ENCODE results near the gene EPC2.
A peak's percentile ranks its signal among the peaks of the same experiment; 100 is the strongest.

Gene EPC2

GRCh38 chr2:148643998-148644882 lies at the start of gene EPC2:
TSS of gene EPC2 (plus strand) at chr2:148644751. CDS start at chr2:148645018, 267 bp downstream.
- DNase-seq (ENCODE audit: low read depth) = peak; percentile 87

- DNase-seq (ENCODE audit: low read depth) = no peak
Measured at GRCh38 chr2:148596018-148596417, 48.5 kb upstream of the EPC2 start.

- DNase-seq (ENCODE audit: low read depth) = no peak
Measured at GRCh38 chr2:148599109-148599991, 45.2 kb upstream of the EPC2 start.

DNA sequence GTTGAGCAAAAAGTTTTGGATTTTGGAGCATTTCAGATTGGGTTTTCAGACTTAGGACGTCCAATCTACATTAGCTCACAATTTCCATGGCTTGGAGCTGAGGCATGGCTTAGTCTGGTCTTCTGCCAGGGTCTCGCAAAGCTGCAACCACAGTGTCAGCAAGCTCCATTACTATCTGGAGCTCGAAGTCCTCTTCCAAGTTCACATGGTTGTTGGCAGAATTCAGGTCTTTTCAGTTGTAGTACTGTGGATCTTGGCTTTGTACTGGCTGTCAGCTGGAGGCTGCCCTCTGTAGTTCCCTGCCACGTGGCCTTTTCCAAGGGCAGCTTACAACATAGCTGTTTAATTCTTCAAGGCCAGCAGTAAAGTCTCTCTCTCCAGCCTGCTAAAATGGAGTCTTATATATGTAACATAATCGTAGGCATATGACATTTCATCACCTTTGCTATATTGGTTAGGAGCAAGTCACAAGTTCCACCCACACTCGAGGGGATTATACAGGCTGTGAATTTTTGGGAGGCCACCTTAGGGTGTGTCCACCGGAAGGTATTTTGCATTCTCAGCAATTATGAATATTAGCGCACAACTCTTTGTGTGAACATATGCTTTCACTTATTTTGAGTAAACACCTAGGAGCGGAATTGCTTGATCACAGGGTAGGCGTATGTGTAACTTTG lies 41.5 kb upstream of the EPC2 start:
- no peak for DNase-seq (ENCODE audit: low read depth)

DNA sequence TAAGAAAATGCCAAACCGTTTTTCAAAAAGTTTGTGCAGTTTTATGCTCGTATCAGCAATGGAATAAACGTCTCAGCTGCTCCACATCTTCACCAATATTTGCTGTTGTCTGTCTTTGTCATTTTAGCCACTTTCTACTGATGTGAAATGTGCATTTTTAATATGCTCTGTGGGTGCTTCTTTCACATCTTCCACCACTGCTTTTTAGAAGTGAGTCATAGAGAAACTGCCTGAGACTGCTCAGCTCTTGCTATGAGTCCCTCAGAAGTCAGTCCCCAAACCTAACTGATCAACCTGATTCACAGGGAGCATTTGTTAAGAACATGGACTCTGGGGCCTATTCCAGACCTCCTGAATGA lies 41.0 kb upstream of the EPC2 start:
- peak; percentile 12 for DNase-seq (ENCODE audit: low read depth)

- no peak for DNase-seq (ENCODE audit: low read depth)
Measured at GRCh38 chr2:148604927-148605326, 39.6 kb upstream of the EPC2 start.

DNA sequence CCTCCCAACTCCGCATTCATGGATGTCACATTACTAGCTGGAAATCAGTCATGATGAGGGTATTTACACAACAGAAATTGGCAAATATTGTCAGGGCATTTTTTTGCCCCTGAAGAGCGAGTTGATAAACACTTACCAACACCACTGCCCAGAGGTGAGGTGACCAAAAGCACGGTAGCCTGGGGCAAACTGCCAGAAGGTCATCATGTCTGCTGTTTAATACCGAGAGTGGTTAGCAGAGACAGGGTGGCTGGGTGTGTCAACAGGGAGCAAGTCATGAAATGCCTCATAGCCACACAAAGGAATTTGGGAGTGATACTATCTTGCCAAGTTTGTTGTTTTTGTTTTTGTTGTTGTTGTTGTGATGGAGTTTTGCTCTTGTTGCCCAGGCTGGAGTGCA lies 37.0 kb upstream of the EPC2 start:
- no peak for DNase-seq (ENCODE audit: low read depth)

- DNase-seq (ENCODE audit: low read depth) = no peak
Measured at GRCh38 chr2:148613231-148614013, 31.1 kb upstream of the EPC2 start.

GRCh38 chr2:148614014-148614321 lies 30.6 kb upstream of the EPC2 start:
- no peak for DNase-seq (ENCODE audit: low read depth)

DNA sequence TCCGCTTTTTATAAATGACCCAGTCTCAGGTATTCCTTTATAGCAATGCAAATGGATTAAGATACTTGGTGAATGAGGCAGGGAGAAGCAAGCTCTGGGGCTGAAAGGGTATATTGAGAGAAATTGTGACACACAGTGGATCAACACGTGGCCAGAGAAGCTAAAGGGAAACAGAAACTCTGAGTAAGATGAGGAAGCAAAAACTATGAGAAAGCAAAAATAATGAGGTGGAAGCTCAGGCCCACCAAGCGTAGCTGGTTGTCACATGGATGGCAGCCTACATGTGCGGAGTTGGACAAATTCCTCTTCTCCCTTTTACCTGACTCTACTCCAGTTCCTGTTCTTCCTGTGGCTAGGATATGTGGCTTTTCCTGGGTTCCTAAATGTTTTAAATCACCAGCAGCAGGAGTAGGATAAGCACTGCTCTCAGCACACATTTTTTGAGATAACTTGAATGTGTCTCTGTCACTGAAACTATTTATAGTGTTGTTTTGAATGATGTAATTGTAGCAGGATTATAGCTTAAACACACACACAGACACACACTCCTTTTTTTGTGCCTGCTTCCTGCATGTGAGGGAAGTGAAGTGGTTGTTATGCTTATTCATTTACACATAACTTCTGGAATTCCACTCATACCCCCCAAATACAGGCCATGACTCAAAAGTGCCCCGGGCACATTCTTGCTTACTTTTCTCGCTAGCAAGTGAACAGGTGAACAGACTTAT lies 30.1 kb upstream of the EPC2 start:
- DNase-seq (ENCODE audit: low read depth) = no peak

GRCh38 chr2:148615381-148615841 lies 29.1 kb upstream of the EPC2 start:
- no peak for DNase-seq (ENCODE audit: low read depth)

DNA sequence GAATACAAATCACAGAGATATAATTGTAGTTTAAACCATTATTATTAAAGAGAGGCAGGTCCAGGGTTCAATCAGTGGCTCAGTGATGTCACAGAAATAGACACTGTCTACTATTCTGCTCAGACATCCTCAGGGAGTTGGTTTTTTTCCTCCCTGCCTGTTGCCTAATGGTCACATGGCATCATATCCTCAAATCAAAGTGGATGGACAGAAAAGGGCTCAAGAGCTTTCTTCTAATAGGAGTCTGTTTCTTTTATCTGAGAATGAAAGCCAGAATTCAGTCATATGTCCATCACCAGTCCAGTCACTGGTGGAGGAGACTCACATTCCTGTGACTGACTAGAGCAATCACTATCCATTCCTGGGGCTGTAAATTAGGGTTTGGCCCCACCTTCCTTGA lies 27.9 kb upstream of the EPC2 start:
- DNase-seq (ENCODE audit: low read depth) = no peak

GRCh38 chr2:148617219-148617618 lies 27.3 kb upstream of the EPC2 start:
- no peak for DNase-seq (ENCODE audit: low read depth)

DNA sequence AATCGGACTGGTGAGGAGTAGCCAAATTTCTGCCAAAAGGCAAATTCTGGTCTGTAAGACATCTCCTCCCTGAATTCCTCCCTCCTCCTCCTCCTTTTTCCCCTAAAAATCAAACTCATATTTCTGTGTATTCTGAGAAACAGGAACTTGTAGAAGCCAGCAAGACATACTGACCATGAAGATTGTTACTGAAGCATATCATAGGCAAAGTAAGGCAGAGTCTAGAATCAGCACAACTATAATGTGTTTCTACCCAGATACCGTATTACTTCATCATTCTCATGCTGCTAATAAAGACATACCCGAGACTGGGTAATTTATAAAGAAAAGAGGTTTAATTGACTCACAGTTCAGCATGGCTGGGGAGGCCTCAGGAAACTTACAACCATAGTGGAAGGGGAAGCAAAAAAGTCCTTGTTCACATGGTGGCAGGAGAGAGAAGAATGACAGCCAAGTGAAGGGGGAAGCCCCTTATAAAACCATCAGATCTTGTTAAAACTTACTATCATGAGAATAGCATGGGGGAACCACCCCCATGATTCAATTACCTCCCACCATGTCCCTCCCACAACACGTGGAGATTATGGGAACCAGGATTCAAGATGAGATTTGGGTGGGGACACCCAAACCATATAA lies 24.9 kb upstream of the EPC2 start:
- no peak for DNase-seq (ENCODE audit: low read depth)

GRCh38 chr2:148622366-148622765 lies 22.2 kb upstream of the EPC2 start:
- no peak for DNase-seq (ENCODE audit: low read depth)

DNA sequence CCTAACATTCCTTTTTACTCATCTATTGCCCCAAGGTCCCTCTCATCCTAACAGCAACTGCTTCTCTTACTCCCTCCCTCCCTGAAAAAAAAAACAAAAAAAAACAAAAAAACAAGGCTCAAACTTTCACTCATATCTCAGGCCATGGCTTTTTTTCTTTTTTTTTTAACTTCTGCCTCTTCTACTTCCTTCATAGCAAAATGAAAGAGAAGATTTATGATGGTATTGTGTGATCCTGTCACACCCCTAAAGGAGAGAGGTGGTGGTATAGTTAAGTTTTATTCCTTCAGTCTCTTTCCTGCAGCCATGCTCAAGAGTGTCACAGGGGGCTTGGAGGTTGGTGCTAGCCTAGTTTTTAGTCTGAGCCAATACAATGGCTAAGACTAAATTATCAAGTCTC lies 21.5 kb upstream of the EPC2 start:
- DNase-seq (ENCODE audit: low read depth) = no peak

GRCh38 chr2:148627224-148627623 lies 17.3 kb upstream of the EPC2 start:
- DNase-seq (ENCODE audit: low read depth) = no peak

GRCh38 chr2:148634749-148635148 lies 9.8 kb upstream of the EPC2 start:
- DNase-seq (ENCODE audit: low read depth) = no peak

DNA sequence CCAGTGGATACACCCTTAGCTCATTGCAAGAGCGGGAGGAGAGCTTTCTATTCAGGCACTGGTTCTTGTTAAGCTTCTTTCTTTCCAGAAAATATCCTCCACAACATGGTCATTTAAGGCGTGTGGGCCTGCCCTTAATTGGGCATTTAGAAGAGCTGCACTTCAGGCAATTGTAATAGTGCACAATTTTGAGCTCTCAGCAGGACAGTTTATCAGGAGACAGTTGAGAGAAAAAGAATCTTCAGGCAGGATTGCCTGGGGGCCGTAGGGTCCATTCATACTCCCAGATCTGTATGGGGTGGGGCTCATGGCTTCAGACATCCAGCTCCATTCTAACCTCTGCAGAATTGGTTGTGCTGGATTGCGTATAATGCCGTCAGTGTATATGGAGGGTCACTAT lies 6.0 kb upstream of the EPC2 start:
- DNase-seq (ENCODE audit: low read depth) = no peak

GRCh38 chr2:148640767-148641166 lies 3.8 kb upstream of the EPC2 start:
- no peak for DNase-seq (ENCODE audit: low read depth)

All from activated T-cell treated with anti-CD3 and anti-CD28 coated beads for 24 hours (primary cell).